HCT116 (cell line): ENCODE results near the gene DRG1. TPM values are rescaled to one million over a fixed set of nuclear protein-coding genes. Genes with fewer than 3 reads are reported as not detected.

ENCODE experiments used
- ATAC-seq: fragments of 200-7000 bp; cut with Tn5 transposase; 2 replicates; pipeline ENCODE4 v1.9.1; 2020; ENCODE audit warnings: mild to moderate bottlenecking, moderate library complexity
- BruUV-seq: library from RNA; stranded (reverse); fragments of 400-500 nt; replicated peaks from 2 replicates; lab custom pipeline; 2021; lab: Mats Ljungman, UMichigan
- CTCF ChIA-PET: fragments of 300-600 bp; sonication (Branson Sonifier 250); formaldehyde crosslinking; loops from one replicate; lab custom pipeline; 2021; ENCODE audit warnings: antibody characterized with exemption; lab: Charles Lee
- POLR2A ChIA-PET: fragments of 300-600, 350-600 bp; sonication (Branson Sonifier 250); formaldehyde crosslinking; loops from one replicate; lab custom pipeline; 2021; ENCODE audit warnings: antibody characterized with exemption; lab: Charles Lee
- RAD21 ChIA-PET, 2 experiments: fragments of 300-600 bp; sonication (Branson Sonifier 250); formaldehyde crosslinking; loops; one replicate each; lab custom pipeline; 2023; ENCODE audit warnings: low total read pairs in 2 of 2; ENCODE audit not compliant: uncharacterized antibody in 2 of 2, unreplicated experiment in 2 of 2, low non-redundant PET in 1 of 2; lab: Charles Lee
- DNase-seq: peaks from one replicate; pipeline ENCODE4 v3.0.0-alpha.2; 2010; ENCODE audit warnings: low read depth, low spot score
- H2AFZ ChIP-seq: fragments of 200-600 bp; shearing (Covaris generic), sonication (generic); 2 replicates; pipeline ENCODE4 v1.6.1; 2017; ENCODE audit warnings: low read depth, mixed run types, mixed read lengths, antibody characterized with exemption, low read length; ENCODE audit not compliant: poor library complexity, severe bottlenecking
- H3K27ac ChIP-seq: 2 replicates; pipeline ENCODE4 v1.5.1; 2012; ENCODE audit warnings: low read depth, low read length
- H3K27me3 ChIP-seq: fragments of 200-600 bp; sonication (generic); 2 replicates; pipeline ENCODE4 v1.6.1; 2016; ENCODE audit warnings: mixed run types, low read length, mixed read lengths; ENCODE audit not compliant: insufficient read depth
- H3K36me3 ChIP-seq, 2 experiments: fragments of 200-500 bp in 1 of 2; fragments of 200-600 bp in 1 of 2; sonication (Bioruptor generic) in 1 of 2; sonication (generic) in 1 of 2; 2 replicates each; pipeline versions ENCODE4 v1.5.1 to v1.6.1; 2014 to 2016; ENCODE audit warnings: low read length in 2 of 2, inconsistent platforms in 1 of 2, mixed read lengths in 1 of 2, mixed run types in 1 of 2; ENCODE audit not compliant: insufficient read depth in 2 of 2, control insufficient read depth in 1 of 2
- H3K4me1 ChIP-seq, 2 experiments: fragments of 200-600 bp in 1 of 2; sonication (generic) in 1 of 2; 2 replicates each; pipeline versions ENCODE4 v1.5.1 to v1.6.1; 2012 to 2017; ENCODE audit warnings: low read length in 2 of 2, inconsistent platforms in 1 of 2, mild to moderate bottlenecking in 1 of 2, mixed read lengths in 1 of 2, mixed run types in 1 of 2, moderate library complexity in 1 of 2; ENCODE audit not compliant: insufficient read depth in 2 of 2, control insufficient read depth in 1 of 2
- H3K4me2 ChIP-seq: fragments of 200-600 bp; sonication (generic); 2 replicates; pipeline ENCODE4 v1.6.1; 2017; ENCODE audit warnings: mixed run types, low read length, mixed read lengths
- H3K4me3 ChIP-seq, 2 experiments: fragments of 200-600 bp in 1 of 2; sonication (generic) in 1 of 2; replicated peaks in 1 of 2; 2 replicates each; pipeline ENCODE4 v1.5.1; 2011 to 2016; ENCODE audit warnings: low read length in 2 of 2, control low read depth in 1 of 2, low read depth in 1 of 2, mild to moderate bottlenecking in 1 of 2, mixed read lengths in 1 of 2, mixed run types in 1 of 2
- H3K79me2 ChIP-seq: fragments of 200-600 bp; sonication (generic); 2 replicates; pipeline ENCODE4 v1.6.1; 2017; ENCODE audit warnings: mild to moderate bottlenecking, mixed run types, low read length, moderate library complexity, mixed read lengths; ENCODE audit not compliant: insufficient read depth
- H3K9ac ChIP-seq: fragments of 200-600 bp; sonication (generic); 2 replicates; pipeline ENCODE4 v1.6.1; 2016; ENCODE audit warnings: low read length, mixed read lengths
- H3K9me2 ChIP-seq: fragments of 200-600 bp; sonication (generic), shearing (Covaris generic); 2 replicates; pipeline ENCODE4 v1.6.1; 2017; ENCODE audit warnings: mixed run types, mild to moderate bottlenecking, moderate library complexity; ENCODE audit not compliant: insufficient read depth
- H3K9me3 ChIP-seq, 2 experiments: fragments of 200-500 bp in 1 of 2; fragments of 200-600 bp in 1 of 2; sonication (Bioruptor generic) in 1 of 2; sonication (generic) in 1 of 2; 2 replicates each; pipeline ENCODE4 v1.6.1; 2014 to 2017; ENCODE audit warnings: low read length in 2 of 2, mixed read lengths in 2 of 2, inconsistent platforms in 1 of 2, low read depth in 1 of 2, mild to moderate bottlenecking in 1 of 2, mixed run types in 1 of 2, moderate library complexity in 1 of 2; ENCODE audit not compliant: control insufficient read depth in 1 of 2, insufficient read depth in 1 of 2
- H4K20me1 ChIP-seq: fragments of 200-600 bp; sonication (generic), shearing (Covaris generic); 2 replicates; pipeline ENCODE4 v1.6.1; 2017; ENCODE audit warnings: mixed run types, mild to moderate bottlenecking, moderate library complexity; ENCODE audit not compliant: insufficient read depth
- CBX3 ChIP-seq: IDR thresholded peaks from 2 replicates; pipeline ENCODE4 v1.6.1; 2012; ENCODE audit warnings: low read depth
- CEBPB ChIP-seq: IDR thresholded peaks from 2 replicates; pipeline ENCODE4 v1.6.1; 2012; ENCODE audit warnings: low read depth
- EGR1 ChIP-seq: IDR thresholded peaks from 2 replicates; pipeline ENCODE4 v1.6.1; 2012; ENCODE audit warnings: low read depth
- ELF1 ChIP-seq: IDR thresholded peaks from 2 replicates; pipeline ENCODE4 v1.6.1; 2012; ENCODE audit warnings: low read depth, borderline replicate concordance
- EZH2 ChIP-seq: fragments of 200-600 bp; sonication (generic); IDR thresholded peaks from 2 replicates; pipeline ENCODE4 v1.6.1; 2017; ENCODE audit warnings: antibody characterized with exemption, mixed run types
- EZH2phosphoT487 ChIP-seq: fragments of 200-600 bp; IDR thresholded peaks from 2 replicates; pipeline ENCODE4 v1.6.1; 2018; ENCODE audit warnings: antibody characterized with exemption, borderline replicate concordance
- POLR2A ChIP-seq: IDR thresholded peaks from 2 replicates; pipeline ENCODE4 v1.7.0; 2011; ENCODE audit warnings: borderline replicate concordance; ENCODE audit not compliant: insufficient read depth, insufficient read length; ENCODE audit errors: extremely low read depth
- POLR2AphosphoS5 ChIP-seq: IDR thresholded peaks from 2 replicates; pipeline ENCODE4 v1.6.1; 2011; ENCODE audit warnings: mild to moderate bottlenecking, low read depth, low read length, moderate library complexity
- RAD21 ChIP-seq: IDR thresholded peaks from 2 replicates; pipeline ENCODE4 v1.6.1; 2012; ENCODE audit warnings: low read depth, mild to moderate bottlenecking
- SP1 ChIP-seq: IDR thresholded peaks from 2 replicates; pipeline ENCODE4 v1.6.1; 2012; ENCODE audit warnings: low read depth
- SRF ChIP-seq: IDR thresholded peaks from 2 replicates; pipeline ENCODE4 v1.6.1; 2012; ENCODE audit warnings: low read depth
- TCF7L2 ChIP-seq: IDR thresholded peaks from 2 replicates; pipeline ENCODE4 v1.7.0; 2011; ENCODE audit warnings: borderline replicate concordance, inconsistent platforms; ENCODE audit not compliant: insufficient read depth, insufficient read length; ENCODE audit errors: extremely low read depth
- ZFX ChIP-seq: fragments of 450-650 bp; IDR thresholded peaks from 2 replicates; pipeline ENCODE4 v1.6.1; 2017
- intact Hi-C: fragments of 100-400 bp; cut with micrococcal nuclease; formaldehyde crosslinking; loops from 2 replicates; pipeline ENCODE4 v1.10.0; 2022
- total RNA-seq: library from RNA; stranded (reverse); gene quantifications from one replicate; pipeline ENCODE4 v1.2.1, GENCODE V29; 2021; ENCODE audit not compliant: unreplicated experiment
- TF ChIP-seq, protein P1 (sequence below), 3 experiments: fragments of 200-600 bp in 1 of 3; sonication (generic) in 1 of 3; IDR thresholded peaks in 2 of 3; conservative IDR thresholded peaks in 1 of 3; 2 replicates each; pipeline ENCODE4 v1.5.1; 2012 to 2017; ENCODE audit warnings: low read depth in 2 of 3, low read length in 2 of 3, antibody characterized with exemption in 1 of 3, borderline replicate concordance in 1 of 3, control low read depth in 1 of 3, mild to moderate bottlenecking in 1 of 3, mixed read lengths in 1 of 3, mixed run types in 1 of 3, moderate library complexity in 1 of 3; ENCODE audit not compliant: insufficient read depth in 1 of 3
- TF ChIP-seq, protein P2 (sequence below): IDR thresholded peaks from 2 replicates; pipeline ENCODE4 v1.6.1; 2011; ENCODE audit warnings: mild to moderate bottlenecking, low read length, moderate library complexity; ENCODE audit not compliant: insufficient replicate concordance; ENCODE audit errors: extremely low read depth
- TF ChIP-seq, protein P3 (sequence below): IDR thresholded peaks from 2 replicates; pipeline ENCODE4 v1.6.1; 2012
- TF ChIP-seq, protein P4 (sequence below): IDR thresholded peaks from 2 replicates; pipeline ENCODE4 v1.6.1; 2012; ENCODE audit warnings: low read depth
- TF ChIP-seq, protein P5 (sequence below): IDR thresholded peaks from 2 replicates; pipeline ENCODE4 v1.6.1; 2012

The DRG1 gene
- total RNA-seq, 1 experiment from 2014 or later = 68.2 TPM

DNA sequence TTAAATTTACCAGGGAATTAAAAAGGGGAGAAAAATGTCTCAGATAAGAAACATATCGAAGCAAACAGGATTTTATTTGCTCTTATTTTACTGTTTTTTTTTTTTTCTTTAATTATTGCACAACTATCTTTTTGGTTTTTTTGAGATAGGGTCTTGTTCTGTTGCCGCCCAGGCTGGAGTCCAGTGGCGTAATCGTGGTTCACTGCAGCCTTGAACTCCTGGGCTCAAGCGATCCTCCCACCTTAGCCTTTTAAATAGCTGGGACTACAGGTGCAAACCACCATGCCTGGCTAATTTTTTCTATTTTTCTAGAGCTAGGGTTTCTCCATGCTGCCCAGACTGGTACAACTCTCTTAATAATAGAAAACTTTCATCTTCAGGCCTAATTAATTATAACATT is 32.5 kb downstream of the DRG1 start:
- no peak overlapping the region for H2AFZ ChIP-seq
- ATAC-seq (no peak), DNase-seq (no peak)
- H3K79me2 ChIP-seq = peaks cover 35% of the 10 kb centered on the region
- ChIA-PET RAD21 (no interaction called here), CTCF (no interaction called here), POLR2A (interaction anchor here (0.7 kb wide), 1 partner anchor 40 kb away, joined by 3 read pairs; no protein-coding TSS in a partner anchor)
- intact Hi-C loops = no loop called here
- no peaks in the 10 kb centered on the region for H3K4me1 ChIP-seq
- H3K9me2 ChIP-seq = no peaks in the 10 kb centered on the region
- H3K36me3 ChIP-seq = peaks cover 48 to 56% of the 10 kb centered on the region in 2 experiments
- no peak overlapping the region for H3K27ac ChIP-seq
- BruUV-seq = no TSS peak
- no peak overlapping the region for H3K4me3 ChIP-seq
- TF ChIP-seq TCF7L2 (no peak), RAD21 (no peak), EZH2 (no peak), CBX3 (no peak), ZFX (no peak), ELF1 (no peak), EGR1 (no peak), POLR2AphosphoS5 (no peak), SP1 (no peak), POLR2A (no peak), SRF (no peak), CEBPB (no peak), EZH2phosphoT487 (no peak)
- TF ChIP-seq, protein P1, sequence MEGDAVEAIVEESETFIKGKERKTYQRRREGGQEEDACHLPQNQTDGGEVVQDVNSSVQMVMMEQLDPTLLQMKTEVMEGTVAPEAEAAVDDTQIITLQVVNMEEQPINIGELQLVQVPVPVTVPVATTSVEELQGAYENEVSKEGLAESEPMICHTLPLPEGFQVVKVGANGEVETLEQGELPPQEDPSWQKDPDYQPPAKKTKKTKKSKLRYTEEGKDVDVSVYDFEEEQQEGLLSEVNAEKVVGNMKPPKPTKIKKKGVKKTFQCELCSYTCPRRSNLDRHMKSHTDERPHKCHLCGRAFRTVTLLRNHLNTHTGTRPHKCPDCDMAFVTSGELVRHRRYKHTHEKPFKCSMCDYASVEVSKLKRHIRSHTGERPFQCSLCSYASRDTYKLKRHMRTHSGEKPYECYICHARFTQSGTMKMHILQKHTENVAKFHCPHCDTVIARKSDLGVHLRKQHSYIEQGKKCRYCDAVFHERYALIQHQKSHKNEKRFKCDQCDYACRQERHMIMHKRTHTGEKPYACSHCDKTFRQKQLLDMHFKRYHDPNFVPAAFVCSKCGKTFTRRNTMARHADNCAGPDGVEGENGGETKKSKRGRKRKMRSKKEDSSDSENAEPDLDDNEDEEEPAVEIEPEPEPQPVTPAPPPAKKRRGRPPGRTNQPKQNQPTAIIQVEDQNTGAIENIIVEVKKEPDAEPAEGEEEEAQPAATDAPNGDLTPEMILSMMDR (IDR thresholded peaks at IDR 0.05 in 2 of 3, conservative IDR thresholded peaks at IDR 0.05 in 1 of 3; ENCODE audit: borderline replicate concordance in 1 of 3, insufficient read depth in 1 of 3, low read depth in 2 of 3, low read length in 2 of 3) = no peak
- TF ChIP-seq, protein P2, sequence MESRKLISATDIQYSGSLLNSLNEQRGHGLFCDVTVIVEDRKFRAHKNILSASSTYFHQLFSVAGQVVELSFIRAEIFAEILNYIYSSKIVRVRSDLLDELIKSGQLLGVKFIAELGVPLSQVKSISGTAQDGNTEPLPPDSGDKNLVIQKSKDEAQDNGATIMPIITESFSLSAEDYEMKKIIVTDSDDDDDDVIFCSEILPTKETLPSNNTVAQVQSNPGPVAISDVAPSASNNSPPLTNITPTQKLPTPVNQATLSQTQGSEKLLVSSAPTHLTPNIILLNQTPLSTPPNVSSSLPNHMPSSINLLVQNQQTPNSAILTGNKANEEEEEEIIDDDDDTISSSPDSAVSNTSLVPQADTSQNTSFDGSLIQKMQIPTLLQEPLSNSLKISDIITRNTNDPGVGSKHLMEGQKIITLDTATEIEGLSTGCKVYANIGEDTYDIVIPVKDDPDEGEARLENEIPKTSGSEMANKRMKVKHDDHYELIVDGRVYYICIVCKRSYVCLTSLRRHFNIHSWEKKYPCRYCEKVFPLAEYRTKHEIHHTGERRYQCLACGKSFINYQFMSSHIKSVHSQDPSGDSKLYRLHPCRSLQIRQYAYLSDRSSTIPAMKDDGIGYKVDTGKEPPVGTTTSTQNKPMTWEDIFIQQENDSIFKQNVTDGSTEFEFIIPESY = no peak
- TF ChIP-seq, protein P3, sequence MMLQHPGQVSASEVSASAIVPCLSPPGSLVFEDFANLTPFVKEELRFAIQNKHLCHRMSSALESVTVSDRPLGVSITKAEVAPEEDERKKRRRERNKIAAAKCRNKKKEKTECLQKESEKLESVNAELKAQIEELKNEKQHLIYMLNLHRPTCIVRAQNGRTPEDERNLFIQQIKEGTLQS = no peak
- TF ChIP-seq, protein P4, sequence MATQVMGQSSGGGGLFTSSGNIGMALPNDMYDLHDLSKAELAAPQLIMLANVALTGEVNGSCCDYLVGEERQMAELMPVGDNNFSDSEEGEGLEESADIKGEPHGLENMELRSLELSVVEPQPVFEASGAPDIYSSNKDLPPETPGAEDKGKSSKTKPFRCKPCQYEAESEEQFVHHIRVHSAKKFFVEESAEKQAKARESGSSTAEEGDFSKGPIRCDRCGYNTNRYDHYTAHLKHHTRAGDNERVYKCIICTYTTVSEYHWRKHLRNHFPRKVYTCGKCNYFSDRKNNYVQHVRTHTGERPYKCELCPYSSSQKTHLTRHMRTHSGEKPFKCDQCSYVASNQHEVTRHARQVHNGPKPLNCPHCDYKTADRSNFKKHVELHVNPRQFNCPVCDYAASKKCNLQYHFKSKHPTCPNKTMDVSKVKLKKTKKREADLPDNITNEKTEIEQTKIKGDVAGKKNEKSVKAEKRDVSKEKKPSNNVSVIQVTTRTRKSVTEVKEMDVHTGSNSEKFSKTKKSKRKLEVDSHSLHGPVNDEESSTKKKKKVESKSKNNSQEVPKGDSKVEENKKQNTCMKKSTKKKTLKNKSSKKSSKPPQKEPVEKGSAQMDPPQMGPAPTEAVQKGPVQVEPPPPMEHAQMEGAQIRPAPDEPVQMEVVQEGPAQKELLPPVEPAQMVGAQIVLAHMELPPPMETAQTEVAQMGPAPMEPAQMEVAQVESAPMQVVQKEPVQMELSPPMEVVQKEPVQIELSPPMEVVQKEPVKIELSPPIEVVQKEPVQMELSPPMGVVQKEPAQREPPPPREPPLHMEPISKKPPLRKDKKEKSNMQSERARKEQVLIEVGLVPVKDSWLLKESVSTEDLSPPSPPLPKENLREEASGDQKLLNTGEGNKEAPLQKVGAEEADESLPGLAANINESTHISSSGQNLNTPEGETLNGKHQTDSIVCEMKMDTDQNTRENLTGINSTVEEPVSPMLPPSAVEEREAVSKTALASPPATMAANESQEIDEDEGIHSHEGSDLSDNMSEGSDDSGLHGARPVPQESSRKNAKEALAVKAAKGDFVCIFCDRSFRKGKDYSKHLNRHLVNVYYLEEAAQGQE = no peak
- TF ChIP-seq, protein P5, sequence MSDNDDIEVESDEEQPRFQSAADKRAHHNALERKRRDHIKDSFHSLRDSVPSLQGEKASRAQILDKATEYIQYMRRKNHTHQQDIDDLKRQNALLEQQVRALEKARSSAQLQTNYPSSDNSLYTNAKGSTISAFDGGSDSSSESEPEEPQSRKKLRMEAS = no peak
- peaks cover 15% of the 10 kb centered on the region; the same call in 1 of the 2 replicates for H4K20me1 ChIP-seq
- H3K9me3 ChIP-seq = no peaks in the 10 kb centered on the region
- no peaks in the 10 kb centered on the region for H3K27me3 ChIP-seq
- H3K4me2 ChIP-seq = no peak overlapping the region
- no peak overlapping the region for H3K9ac ChIP-seq
